Karpas-422 (cell line): ENCODE results near the gene RBM39. TPM values are rescaled to one million over a fixed set of nuclear protein-coding genes. Genes with fewer than 3 reads are reported as not detected.
A peak's percentile ranks its signal among the peaks of the same experiment; 100 is the strongest.

ENCODE experiments used
- DNase-seq: peaks from one replicate; pipeline ENCODE4 v3.0.0-alpha.2; 2015
- H2AFZ ChIP-seq: fragments of 200-600 bp; sonication (generic); 2 replicates; pipeline ENCODE4 v1.6.1; 2014; ENCODE audit warnings: antibody characterized with exemption, low read length, mixed read lengths
- H3K27ac ChIP-seq: fragments of 200-600 bp; sonication (generic); 2 replicates; pipeline ENCODE4 v1.5.1; 2014; ENCODE audit warnings: mild to moderate bottlenecking, low read length, moderate library complexity
- H3K27me3 ChIP-seq: fragments of 200-600 bp; sonication (generic); 2 replicates; pipeline ENCODE4 v1.6.1; 2014; ENCODE audit warnings: low read length, mixed read lengths
- H3K36me3 ChIP-seq: fragments of 200-600 bp; sonication (generic); 2 replicates; pipeline ENCODE4 v1.6.1; 2014; ENCODE audit warnings: low read length, mixed read lengths; ENCODE audit not compliant: insufficient read depth
- H3K4me1 ChIP-seq: fragments of 200-600 bp; sonication (generic); 2 replicates; pipeline ENCODE4 v1.6.1; 2014; ENCODE audit warnings: mild to moderate bottlenecking, low read length, mixed read lengths
- H3K4me2 ChIP-seq: fragments of 200-600 bp; sonication (generic); 2 replicates; pipeline ENCODE4 v1.6.1; 2014; ENCODE audit warnings: low read length, low read depth, mild to moderate bottlenecking; ENCODE audit not compliant: poor library complexity, severe bottlenecking
- H3K4me3 ChIP-seq: fragments of 200-600 bp; sonication (generic); 2 replicates; pipeline ENCODE4 v1.5.1; 2014; ENCODE audit warnings: mild to moderate bottlenecking, antibody characterized with exemption, low read length, mixed read lengths
- H3K79me2 ChIP-seq: fragments of 200-600 bp; sonication (generic); 2 replicates; pipeline ENCODE4 v1.6.1; 2014; ENCODE audit warnings: mild to moderate bottlenecking, low read length, mixed read lengths
- H3K9ac ChIP-seq: fragments of 200-600 bp; sonication (generic); 2 replicates; pipeline ENCODE4 v1.6.0; 2014; ENCODE audit warnings: low read length
- H3K9me2 ChIP-seq: fragments of 200-600 bp; sonication (generic), shearing (Covaris generic); replicated peaks from 2 replicates; pipeline ENCODE4 v1.6.0; 2014; ENCODE audit warnings: mild to moderate bottlenecking, low read length, moderate library complexity; ENCODE audit not compliant: insufficient read depth
- H3K9me3 ChIP-seq: fragments of 300-700, 200-600 bp; sonication (generic); 2 replicates; pipeline ENCODE4 v1.6.1; 2014; ENCODE audit warnings: low read length, mixed read lengths
- H4K20me1 ChIP-seq: fragments of 200-600 bp; sonication (generic); 2 replicates; pipeline ENCODE4 v1.6.1; 2014; ENCODE audit warnings: mild to moderate bottlenecking, antibody characterized with exemption, low read length, low read depth; ENCODE audit not compliant: insufficient read depth
- total RNA-seq: library from RNA; depleted of rRNA; stranded (reverse); fragments of >200 nt; shearing (Covaris generic); gene quantifications from 2 replicates; pipeline ENCODE4 v1.2.3, GENCODE V29; 2014; ENCODE audit warnings: low replicate concordance

The RBM39 gene
- total RNA-seq, 1 experiment from 2014 or later = 375 TPM

DNA sequence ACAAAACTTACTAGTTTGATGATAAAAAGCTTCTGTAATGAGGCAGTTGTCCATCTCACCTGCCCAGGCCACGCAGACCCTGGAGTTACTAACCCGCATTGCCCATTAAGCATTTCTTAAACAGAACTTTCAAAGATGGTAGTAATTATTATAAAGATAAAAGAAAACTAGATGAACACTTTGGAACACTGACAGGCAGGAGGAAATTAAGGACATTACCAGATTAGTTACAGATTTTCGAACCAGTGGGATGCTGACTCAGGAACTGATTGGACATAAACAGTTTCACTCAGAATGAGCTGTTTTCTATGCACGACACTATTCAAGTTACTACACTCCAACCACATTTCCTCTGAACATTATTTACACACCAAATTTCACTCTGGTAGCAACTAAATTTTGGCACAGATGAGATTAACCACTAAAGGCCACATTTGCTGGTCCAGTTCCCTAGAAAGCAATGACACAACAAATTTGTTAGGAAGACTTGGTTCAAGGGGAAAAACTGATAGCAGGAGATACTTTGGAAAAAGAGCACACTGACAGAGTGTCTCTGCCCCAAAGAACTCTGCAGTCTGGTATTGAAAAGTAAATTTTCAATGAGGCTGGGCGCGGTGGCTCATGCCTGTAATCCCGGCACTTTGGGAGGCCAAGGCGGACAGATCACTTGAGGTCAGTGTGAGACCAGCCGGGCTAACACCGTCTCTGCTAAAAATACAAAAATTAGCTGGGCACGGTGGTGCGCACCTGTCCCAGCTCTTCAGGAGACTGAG is 39.8 kb downstream of the RBM39 start:
- H4K20me1 ChIP-seq = peaks cover 8% of the 10 kb centered on the region; the same call in 1 of the 2 replicates

DNA sequence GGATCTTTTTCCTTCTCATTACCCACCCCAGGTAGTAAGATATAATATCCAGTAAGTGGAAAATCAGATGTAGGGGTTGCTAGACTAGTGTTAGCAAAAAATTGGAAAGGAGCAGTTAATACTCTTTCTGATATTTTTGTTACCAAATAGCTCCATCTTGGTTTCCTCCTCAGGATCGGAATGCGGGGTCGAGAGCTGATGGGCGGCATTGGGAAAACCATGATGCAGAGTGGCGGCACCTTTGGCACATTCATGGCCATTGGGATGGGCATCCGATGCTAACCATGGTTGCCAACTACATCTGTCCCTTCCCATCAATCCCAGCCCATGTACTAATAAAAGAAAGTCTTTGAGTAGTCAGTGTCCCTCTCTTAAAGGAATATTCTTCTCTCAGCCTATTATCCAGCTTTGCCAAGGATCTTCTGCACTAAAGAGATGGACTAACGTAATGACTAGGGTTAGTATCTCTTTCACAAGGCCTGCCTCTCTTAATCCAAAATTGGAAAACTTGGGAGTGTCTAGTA is 41.4 kb downstream of the RBM39 start:
- H3K4me1 ChIP-seq = peaks cover 37% of the 10 kb centered on the region
- peak overlapping the region; percentile 79 for H3K4me2 ChIP-seq
- peaks cover 30% of the 10 kb centered on the region for H3K36me3 ChIP-seq
- no peaks in the 10 kb centered on the region for H3K9me2 ChIP-seq
- DNase-seq = no peak
- peak overlapping the region; percentile 94 for H3K4me3 ChIP-seq
- peaks cover 30% of the 10 kb centered on the region for H3K79me2 ChIP-seq
- peaks cover 4% of the 10 kb centered on the region; the same call in 1 of the 2 replicates for H4K20me1 ChIP-seq
- no peaks in the 10 kb centered on the region for H3K9me3 ChIP-seq
- no peaks in the 10 kb centered on the region for H3K27me3 ChIP-seq
- H2AFZ ChIP-seq = no peak overlapping the region
- H3K27ac ChIP-seq = peak overlapping the region; percentile 74
- H3K9ac ChIP-seq = peak overlapping the region; percentile 94

More for the DNA sequence above, 39.8 kb downstream of the RBM39 start:
- peaks cover 42% of the 10 kb centered on the region for H3K36me3 ChIP-seq
- no peaks in the 10 kb centered on the region for H3K9me3 ChIP-seq
- no peak overlapping the region for H3K4me3 ChIP-seq
- peak; percentile 48 for DNase-seq
- H3K27me3 ChIP-seq = no peaks in the 10 kb centered on the region
- H3K9me2 ChIP-seq = no peaks in the 10 kb centered on the region
- H3K4me1 ChIP-seq = peaks cover 35% of the 10 kb centered on the region
- peaks cover 23% of the 10 kb centered on the region for H3K79me2 ChIP-seq
- no peak overlapping the region for H3K9ac ChIP-seq
- peak overlapping the region; percentile 11 for H3K4me2 ChIP-seq
- peak overlapping the region; percentile 20; the same call in 1 of the 2 replicates for H3K27ac ChIP-seq
- H2AFZ ChIP-seq = no peak overlapping the region

- DNase-seq = peak; percentile 54
- Histone ChIP-seq H3K79me2 (peaks cover 34% of the 10 kb centered on the region), H2AFZ (no peak overlapping the region)
Observed at GRCh38 chr20:35699957-35700624, 42.0 kb downstream of the RBM39 start.

DNA sequence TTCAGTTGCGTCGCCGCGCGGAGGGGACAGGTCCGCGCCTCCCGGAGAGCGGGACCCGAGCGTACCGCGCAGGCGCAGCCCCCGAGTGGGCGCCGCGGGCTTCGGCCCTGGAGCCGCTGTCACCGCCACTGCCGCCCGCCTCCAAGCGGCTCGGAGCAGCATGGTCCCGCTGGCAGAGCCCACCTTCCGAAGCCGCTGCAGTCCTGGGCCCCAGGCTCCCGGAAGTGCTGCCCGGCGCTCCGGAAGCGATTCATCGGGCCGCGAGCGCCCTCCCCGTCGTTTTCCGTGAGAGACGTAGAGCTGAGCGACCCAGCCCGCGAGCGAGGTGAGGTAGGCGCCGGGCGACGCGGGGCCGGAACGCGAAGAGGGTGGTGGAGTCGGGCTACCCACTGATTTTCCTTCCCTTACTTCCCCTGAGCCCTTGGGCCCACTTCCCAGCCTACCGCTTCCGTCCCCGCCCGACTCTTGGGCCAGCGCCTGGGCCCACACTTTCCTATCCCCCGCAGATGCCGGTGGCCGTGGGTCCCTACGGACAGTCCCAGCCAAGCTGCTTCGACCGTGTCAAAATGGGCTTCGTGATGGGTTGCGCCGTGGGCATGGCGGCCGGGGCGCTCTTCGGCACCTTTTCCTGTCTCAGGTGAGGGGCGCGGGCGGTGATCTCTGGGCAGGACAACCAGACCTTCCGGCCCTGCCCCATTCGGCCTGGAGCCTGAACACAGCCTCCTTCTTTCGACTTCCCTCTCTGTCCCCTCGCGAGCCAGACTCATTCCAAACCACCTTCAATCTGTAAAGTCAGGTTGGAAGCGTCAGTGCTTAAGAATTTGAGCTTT is 42.7 kb downstream of the RBM39 start, which contains the start of the genes NFS1 and ROMO1:
Gene NFS1 (minus strand): TSS at position 226 of the 830 bp plus-strand sequence. CDS start 64 bp downstream, at position 162.
Gene ROMO1 (plus strand): TSS at position 279 of the 830 bp plus-strand sequence. CDS start 228 bp downstream, at position 507.
- Histone ChIP-seq H3K4me3 (peak within 1 kb of the TSS; percentile 94), H3K79me2 (peaks cover 36% of the 10 kb centered on the region), H3K9ac (peak within 1 kb of the TSS; percentile 94)

More at GRCh38 chr20:35699957-35700624, 42.0 kb downstream of the RBM39 start:
- Histone ChIP-seq H3K4me1 (peaks cover 37% of the 10 kb centered on the region), H3K9me3 (no peaks in the 10 kb centered on the region), H3K9me2 (no peaks in the 10 kb centered on the region), H3K9ac (peak overlapping the region; percentile 94), H3K27ac (peak overlapping the region; percentile 74), H3K27me3 (no peaks in the 10 kb centered on the region), H3K4me3 (peak overlapping the region; percentile 94), H3K36me3 (peaks cover 28% of the 10 kb centered on the region), H4K20me1 (no peaks in the 10 kb centered on the region; the same call in 1 of the 2 replicates), H3K4me2 (peak overlapping the region; percentile 79)

DNA sequence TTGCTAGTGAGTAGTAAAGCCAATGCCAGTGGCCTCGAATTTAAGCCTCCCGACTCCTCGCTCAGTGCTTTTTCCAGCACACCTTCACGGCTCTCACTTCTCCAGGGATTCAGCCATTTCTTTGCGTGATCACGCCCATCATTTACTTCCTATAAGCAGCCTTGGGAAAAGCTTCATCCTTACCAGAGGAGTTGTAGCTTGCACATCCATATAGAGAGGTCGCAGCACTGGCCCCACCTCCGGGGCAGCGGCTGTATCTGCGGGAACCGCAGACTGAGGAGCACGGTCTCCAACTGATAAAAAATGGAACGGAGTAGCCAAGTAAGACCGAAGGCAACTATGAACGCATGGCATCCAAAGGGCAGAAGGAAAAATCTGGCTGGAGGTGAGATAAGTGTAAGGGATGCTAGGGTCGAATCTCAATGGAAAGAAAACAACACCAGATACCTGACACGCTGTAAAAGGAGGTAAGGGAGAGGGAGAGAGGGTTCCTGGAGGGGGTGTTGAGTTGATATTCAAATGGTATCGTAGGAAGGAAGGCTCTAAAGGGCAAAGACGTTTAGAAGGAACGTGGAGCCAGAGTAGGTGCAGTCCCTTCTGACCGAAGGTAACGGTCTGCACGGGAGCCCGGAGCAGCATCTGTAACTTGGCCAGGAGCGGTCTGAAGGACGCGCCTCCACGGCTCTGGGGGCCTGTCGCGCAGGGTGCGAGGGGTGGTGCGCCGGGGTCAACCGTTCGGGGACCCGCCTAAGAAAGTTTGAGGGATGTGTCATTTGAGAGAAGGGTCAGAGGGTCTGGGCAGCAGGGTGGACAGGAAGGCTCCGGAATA is 43.5 kb downstream of the RBM39 start:
- peaks cover 19% of the 10 kb centered on the region for H3K36me3 ChIP-seq
- peak overlapping the region; percentile 79 for H3K4me2 ChIP-seq
- H3K4me3 ChIP-seq = peak overlapping the region; percentile 94
- peaks cover 34% of the 10 kb centered on the region for H3K4me1 ChIP-seq
- peak overlapping the region; percentile 94 for H3K9ac ChIP-seq
- DNase-seq = peak; percentile 60
- H4K20me1 ChIP-seq = no peaks in the 10 kb centered on the region; the same call in 1 of the 2 replicates
- H3K9me2 ChIP-seq = no peaks in the 10 kb centered on the region
- no peaks in the 10 kb centered on the region for H3K9me3 ChIP-seq
- H3K79me2 ChIP-seq = peaks cover 36% of the 10 kb centered on the region
- H3K27ac ChIP-seq = peak overlapping the region; percentile 19; the same call in 1 of the 2 replicates
- no peaks in the 10 kb centered on the region for H3K27me3 ChIP-seq
- H2AFZ ChIP-seq = peak overlapping the region; percentile 55

More for the DNA sequence above, 42.7 kb downstream of the RBM39 start, which contains the start of the genes NFS1 and ROMO1:
- Histone ChIP-seq H3K4me2 (peak within 1 kb of the TSS; percentile 79), H3K36me3 (peaks cover 25% of the 10 kb centered on the region), H4K20me1 (no peaks in the 10 kb centered on the region; the same call in 1 of the 2 replicates), H2AFZ (peak within 1 kb of the TSS; percentile 73), H3K4me1 (peaks cover 34% of the 10 kb centered on the region), H3K9me2 (no peaks in the 10 kb centered on the region), H3K9me3 (no peaks in the 10 kb centered on the region), H3K27me3 (no peaks in the 10 kb centered on the region), H3K27ac (peak within 1 kb of the TSS; percentile 74)
- peak; percentile 96 for DNase-seq

DNA sequence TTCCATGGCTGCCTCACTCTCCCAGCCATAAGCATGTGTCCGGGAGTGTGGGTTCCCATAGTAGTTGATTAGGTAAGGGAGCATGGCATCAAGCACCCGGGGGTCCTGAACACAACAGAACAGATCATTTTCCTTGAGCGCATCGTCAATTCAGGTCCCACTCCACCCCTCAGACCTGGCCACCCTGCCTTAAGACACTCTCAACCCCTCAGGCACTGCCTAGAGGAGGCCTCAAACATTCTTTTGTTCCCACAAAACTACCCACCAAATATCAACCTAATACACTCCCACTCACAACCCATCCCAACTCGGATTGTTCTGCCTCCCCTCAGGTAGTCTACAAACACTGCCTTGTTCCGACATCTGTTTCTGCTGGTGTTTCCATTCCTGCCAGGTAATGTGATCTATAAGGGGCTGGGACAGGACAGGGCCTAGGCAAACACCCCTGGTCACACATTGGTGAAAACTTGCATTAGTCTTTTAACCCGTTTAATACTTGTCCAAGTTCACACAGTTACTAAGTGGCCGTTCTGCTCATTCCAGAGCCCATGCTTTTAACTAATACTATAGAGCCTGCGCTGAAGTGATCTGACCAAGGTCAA is 44.3 kb downstream of the RBM39 start:
- no peak overlapping the region for H2AFZ ChIP-seq
- no peaks in the 10 kb centered on the region; the same call in 1 of the 2 replicates for H4K20me1 ChIP-seq
- no peaks in the 10 kb centered on the region for H3K27me3 ChIP-seq
- peaks cover 14% of the 10 kb centered on the region; the same call in 1 of the 2 replicates for H3K36me3 ChIP-seq
- H3K4me2 ChIP-seq = peak overlapping the region; percentile 79
- DNase-seq = no peak
- H3K9me2 ChIP-seq = no peaks in the 10 kb centered on the region
- H3K4me3 ChIP-seq = peak overlapping the region; percentile 94
- peak overlapping the region; percentile 94 for H3K9ac ChIP-seq
- H3K4me1 ChIP-seq = peaks cover 34% of the 10 kb centered on the region
- H3K79me2 ChIP-seq = peaks cover 36% of the 10 kb centered on the region
- H3K9me3 ChIP-seq = no peaks in the 10 kb centered on the region
- no peak overlapping the region; the same call in 1 of the 2 replicates for H3K27ac ChIP-seq
